ENCODE measurements around the gene RAPGEF2. TPM values are rescaled to one million over a fixed set of nuclear protein-coding genes. Genes with fewer than 3 reads are reported as not detected.

The RAPGEF2 gene
- total RNA-seq, 1 donor from 2014 or later = 41.6 TPM

GRCh38 chr4:159197260-159197884 lies 94.5 kb downstream of the RAPGEF2 start:
- no peak for DNase-seq (ENCODE audit: low spot score)

GRCh38 chr4:159197885-159198269 lies 95.0 kb downstream of the RAPGEF2 start:
- DNase-seq (ENCODE audit: low spot score) = no peak

GRCh38 chr4:159199826-159200225 lies 96.9 kb downstream of the RAPGEF2 start:
- DNase-seq (ENCODE audit: low spot score) = no peak

GRCh38 chr4:159201168-159201567 lies 98.3 kb downstream of the RAPGEF2 start:
- DNase-seq (ENCODE audit: low spot score) = no peak

- no peak for DNase-seq (ENCODE audit: low spot score)
These were observed 101.7 kb downstream of the RAPGEF2 start for GRCh38 chr4:159204566-159204965.

- DNase-seq (ENCODE audit: low spot score) = no peak
These were observed 102.6 kb downstream of the RAPGEF2 start for GRCh38 chr4:159205466-159205865.

- DNase-seq (ENCODE audit: low spot score) = no peak
These were observed 103.6 kb downstream of the RAPGEF2 start for GRCh38 chr4:159206427-159206871.

- DNase-seq (ENCODE audit: low spot score) = no peak
These were observed 106.4 kb downstream of the RAPGEF2 start for GRCh38 chr4:159209249-159209648.

GRCh38 chr4:159210975-159211374 lies 108.1 kb downstream of the RAPGEF2 start:
- DNase-seq (ENCODE audit: low spot score) = no peak

- DNase-seq (ENCODE audit: low spot score) = no peak
These were observed 109.9 kb downstream of the RAPGEF2 start for GRCh38 chr4:159212675-159213293.

GRCh38 chr4:159216834-159217233 lies 114.0 kb downstream of the RAPGEF2 start:
- no peak for DNase-seq (ENCODE audit: low spot score)

GRCh38 chr4:159219862-159220261 lies 117.0 kb downstream of the RAPGEF2 start:
- no peak for DNase-seq (ENCODE audit: low spot score)

GRCh38 chr4:159220353-159220752 lies 117.5 kb downstream of the RAPGEF2 start:
- DNase-seq (ENCODE audit: low spot score) = no peak

GRCh38 chr4:159221280-159221679 lies 118.4 kb downstream of the RAPGEF2 start:
- DNase-seq (ENCODE audit: low spot score) = no peak

- no peak for DNase-seq (ENCODE audit: low spot score)
These were observed 119.2 kb downstream of the RAPGEF2 start for GRCh38 chr4:159222043-159222552.

- no peak for DNase-seq (ENCODE audit: low spot score)
These were observed 121.5 kb downstream of the RAPGEF2 start for GRCh38 chr4:159224408-159224807.

GRCh38 chr4:159227378-159227777 lies 124.5 kb downstream of the RAPGEF2 start:
- DNase-seq (ENCODE audit: low spot score) = no peak

GRCh38 chr4:159227984-159228383 lies 125.1 kb downstream of the RAPGEF2 start:
- peak; percentile 87 for DNase-seq (ENCODE audit: low spot score)

GRCh38 chr4:159229164-159229563 lies 126.3 kb downstream of the RAPGEF2 start:
- no peak for DNase-seq (ENCODE audit: low spot score)

GRCh38 chr4:159232465-159233106 lies 129.7 kb downstream of the RAPGEF2 start:
- no peak for DNase-seq (ENCODE audit: low spot score)

GRCh38 chr4:159235779-159236368 lies 133.0 kb downstream of the RAPGEF2 start:
- no peak for DNase-seq (ENCODE audit: low spot score)

- DNase-seq (ENCODE audit: low spot score) = no peak
These were observed 135.1 kb downstream of the RAPGEF2 start for GRCh38 chr4:159237975-159238374.

GRCh38 chr4:159238631-159239030 lies 135.8 kb downstream of the RAPGEF2 start:
- DNase-seq (ENCODE audit: low spot score) = no peak
